GM12878 (cell line): ENCODE measurements around the gene SPATS2L. TPM values are rescaled to one million over a fixed set of nuclear protein-coding genes. Genes with fewer than 3 reads are reported as not detected.

Source experiments
- ATAC-seq: fragments of 200-7000 bp; cut with Tn5 transposase; 3 replicates; pipeline ENCODE4 v1.9.1; 2020; ENCODE audit warnings: mild to moderate bottlenecking, moderate library complexity
- BruUV-seq: library from RNA; stranded (reverse); fragments of 400-500 nt; replicated peaks from 2 replicates; lab custom pipeline; 2021; lab: Mats Ljungman, UMichigan
- CTCF ChIA-PET: fragments of 300-600 bp; sonication (Branson Sonifier 250); formaldehyde crosslinking; extraction: SDS; loops from one replicate; lab custom pipeline; 2021; ENCODE audit warnings: inconsistent platforms; lab: Yijun Ruan, JAX
- POLR2A ChIA-PET: fragments of 350-600 bp; formaldehyde crosslinking; extraction: SDS; loops from one replicate; lab custom pipeline; 2021; ENCODE audit warnings: inconsistent platforms; lab: Charles Lee
- RAD21 ChIA-PET: fragments of 300-600 bp; sonication (Branson Sonifier 250); formaldehyde crosslinking; loops from one replicate; lab custom pipeline; 2023; ENCODE audit warnings: antibody characterized with exemption; ENCODE audit not compliant: unreplicated experiment; lab: Charles Lee
- SMC1A ChIA-PET: fragments of 300-600 bp; sonication (Branson Sonifier 250); formaldehyde crosslinking; loops from one replicate; lab custom pipeline; 2023; ENCODE audit not compliant: unreplicated experiment, uncharacterized antibody; lab: Charles Lee
- DNase-seq: peaks from one replicate; pipeline ENCODE4 v3.0.0-alpha.2; 2011; ENCODE audit warnings: low read depth, low spot score
- FAIRE-seq: peaks from 3 replicates; lab custom pipeline; 2011; peaks lifted over from hg19 to GRCh38; lab: Jason Lieb, UNC
- H2AFZ ChIP-seq: 2 replicates; pipeline ENCODE4 v1.6.0; 2011; ENCODE audit warnings: low read depth, low read length, control low read depth; ENCODE audit not compliant: control insufficient read depth
- H3K27ac ChIP-seq: 2 replicates; pipeline ENCODE4 v1.5.1; 2011; ENCODE audit warnings: control low read depth; ENCODE audit not compliant: control insufficient read depth, insufficient read depth
- H3K27me3 ChIP-seq, 2 experiments: replicated peaks in 1 of 2; 2 replicates each; pipeline versions ENCODE4 v1.6.0 to v1.6.1; 2011; ENCODE audit warnings: low read length in 1 of 2; ENCODE audit not compliant: control insufficient read depth in 2 of 2, insufficient read depth in 2 of 2
- H3K36me3 ChIP-seq, 2 experiments: 2 replicates each; pipeline ENCODE4 v1.5.1; 2011; ENCODE audit warnings: low read length in 1 of 2; ENCODE audit not compliant: control insufficient read depth in 2 of 2, insufficient read depth in 2 of 2
- H3K4me1 ChIP-seq: 2 replicates; pipeline ENCODE4 v1.6.1; 2011; ENCODE audit warnings: mild to moderate bottlenecking, low read length, moderate library complexity, mixed read lengths; ENCODE audit not compliant: control insufficient read depth, insufficient read depth
- H3K4me2 ChIP-seq: 2 replicates; pipeline ENCODE4 v1.6.0; 2011; ENCODE audit warnings: control low read depth; ENCODE audit not compliant: control insufficient read depth, insufficient read depth
- H3K4me3 ChIP-seq: fragments of 200-600 bp; sonication (generic); 2 replicates; pipeline ENCODE4 v1.5.1; 2016
- H3K79me2 ChIP-seq: 2 replicates; pipeline ENCODE4 v1.6.0; 2011; ENCODE audit warnings: low read length; ENCODE audit not compliant: control insufficient read depth, insufficient read depth
- H3K9ac ChIP-seq: 2 replicates; pipeline ENCODE4 v1.8.0; 2011; ENCODE audit warnings: low read length, control low read depth, mixed read lengths; ENCODE audit not compliant: control insufficient read depth, insufficient read depth
- H3K9me3 ChIP-seq: replicated peaks from 3 replicates; pipeline ENCODE4 v1.5.1; 2011; ENCODE audit warnings: mild to moderate bottlenecking, low read length; ENCODE audit not compliant: control insufficient read depth, insufficient read depth
- H4K20me1 ChIP-seq: 2 replicates; pipeline ENCODE4 v1.6.0; 2011; ENCODE audit not compliant: control insufficient read depth, insufficient read depth
- BACH1 ChIP-seq: fragments of 450-650 bp; IDR thresholded peaks from 2 replicates; pipeline ENCODE4 v1.6.1; 2017; ENCODE audit warnings: mild to moderate bottlenecking, borderline replicate concordance
- BHLHE40 ChIP-seq, 2 experiments: fragments of 450-650 bp in 1 of 2; IDR thresholded peaks; 2 replicates each; pipeline ENCODE4 v1.6.1; 2011 to 2017; ENCODE audit warnings: low read depth in 2 of 2, borderline replicate concordance in 1 of 2, improper control_type of control experiment in 1 of 2, low read length in 1 of 2, mild to moderate bottlenecking in 1 of 2
- EED ChIP-seq: sonication (generic); IDR thresholded peaks from 2 replicates; pipeline ENCODE4 v1.6.1; 2016; ENCODE audit warnings: antibody characterized with exemption, low read depth
- ESRRA ChIP-seq: IDR thresholded peaks from 2 replicates; pipeline ENCODE4 v1.6.1; 2012; ENCODE audit warnings: mild to moderate bottlenecking, low read length, improper control_type of control experiment
- ETV6 ChIP-seq, 2 experiments: fragments of 450-650 bp in 1 of 2; IDR thresholded peaks in 1 of 2; conservative IDR thresholded peaks in 1 of 2; 2 replicates each; pipeline ENCODE4 v1.6.1; 2014; ENCODE audit warnings: antibody characterized with exemption in 1 of 2, borderline replicate concordance in 1 of 2, low read depth in 1 of 2, mild to moderate bottlenecking in 1 of 2, moderate library complexity in 1 of 2
- IKZF1 ChIP-seq: fragments of 450-650 bp; conservative IDR thresholded peaks from 2 replicates; pipeline ENCODE4 v1.6.1; 2017; ENCODE audit warnings: antibody characterized with exemption, mild to moderate bottlenecking
- NFXL1 ChIP-seq: fragments of 450-650 bp; IDR thresholded peaks from 2 replicates; pipeline ENCODE4 v1.6.1; 2017; ENCODE audit warnings: antibody characterized with exemption, mild to moderate bottlenecking, borderline replicate concordance
- NR2C2 ChIP-seq: IDR thresholded peaks from 2 replicates; pipeline ENCODE4 v1.6.1; 2011; ENCODE audit warnings: borderline replicate concordance, low read depth; ENCODE audit not compliant: control insufficient read depth, insufficient read length
- RELB ChIP-seq: fragments of 450-650 bp; IDR thresholded peaks from 2 replicates; pipeline ENCODE4 v1.6.1; 2017; ENCODE audit warnings: low read depth, mild to moderate bottlenecking, moderate library complexity
- WGBS: methylation state at CpG from one replicate; pipeline ENCODE4 v1.1.6; 2016; ENCODE audit warnings: low lambda C conversion rate; ENCODE audit not compliant: insufficient replicate concordance, insufficient coverage; ENCODE audit errors: missing lambda C conversion rate; 5-methylcytosine and 5-hydroxymethylcytosine counted together
- in situ Hi-C: fragments of 300-500 bp; cut with MboI; formaldehyde crosslinking; loops from 9 replicates; pipeline ENCODE4 v1.14.3; 2018; ENCODE audit warnings: mixed read lengths
- intact Hi-C: fragments of 100-400 bp; cut with micrococcal nuclease; formaldehyde crosslinking; loops from one replicate; pipeline ENCODE4 v1.14.2; 2022; ENCODE audit not compliant: unreplicated experiment
- polyA plus RNA-seq, 11 experiments: library from polyadenylated mRNA; depleted of rRNA in 4 of 11; unstranded in 6 of 11; stranded (reverse) in 5 of 11; fragments of >200 nt; fragmentation: Nextera tagmentation in 4 of 11; fragmentation: Illumina TruSeq in 1 of 11; extraction: Ambion mirVana in 4 of 11; extraction: Trizol in 1 of 11; gene quantifications; 1 replicate in 1 of 11; 2 replicates in 10 of 11; pipeline versions ENCODE4 v1.2.1 to v1.2.3, GENCODE V29; 2011 to 2016; ENCODE audit warnings: inconsistent platforms in 2 of 11, missing spikeins in 2 of 11, low read depth in 1 of 11
- total RNA-seq, 4 experiments: library from RNA; depleted of rRNA in 3 of 4; stranded (reverse); fragments of >200 nt in 3 of 4; fragmentation: Illumina TruSeq in 1 of 4; extraction: Trizol in 1 of 4; gene quantifications; 2 replicates each; pipeline versions ENCODE4 v1.2.1 to v1.2.3, GENCODE V29; 2013 to 2021

The SPATS2L gene
- total and polyA plus RNA-seq, 10 of the 15 experiments (the other 5 are each of a cell fraction or from before 2014, with no cell fraction given), result 5.2 to 30.0 (median 20.1) TPM

GRCh38 chr2:200459101-200459500 lies 152.6 kb downstream of the SPATS2L start:
- DNase-seq (no peak), FAIRE-seq (no peak), ATAC-seq (no peak)
- Histone ChIP-seq H3K4me2 (no peak overlapping the region), H3K9me3 (no peaks in the 10 kb centered on the region), H2AFZ (no peak overlapping the region), H3K79me2 (no peaks in the 10 kb centered on the region), H4K20me1 (no peaks in the 10 kb centered on the region), H3K27ac (no peak overlapping the region), H3K36me3 (no peaks in the 10 kb centered on the region), H3K4me1 (peaks cover 15% of the 10 kb centered on the region), H3K9ac (no peak overlapping the region), H3K27me3 (no peaks in the 10 kb centered on the region), H3K4me3 (no peak overlapping the region)
- 83% methylated on average over 3 of the region's 3 CpGs for WGBS
- TF ChIP-seq RELB (no peak), NFXL1 (no peak), ESRRA (no peak), BACH1 (no peak), IKZF1 (no peak), NR2C2 (no peak), BHLHE40 (IDR thresholded peaks at IDR 0.05; ENCODE audit: borderline replicate concordance in 1 of 2, low read depth in 2 of 2, low read length in 1 of 2) (no peak), ETV6 (conservative IDR thresholded peaks at IDR 0.05 in 1 of 2, IDR thresholded peaks at IDR 0.05 in 1 of 2; ENCODE audit: borderline replicate concordance in 1 of 2, low read depth in 1 of 2) (no peak), EED (no peak)
- SMC1A ChIA-PET, result interaction anchor here (0.7 to 1.0 kb wide), 3 partner anchors 9 to 298 kb away, joined by 3 to 4 read pairs (median 3); no protein-coding TSS in a partner anchor
- intact Hi-C loops (loop anchor here (5.0 kb wide), 1 partner anchor 152 kb away; the partner anchor contains the start of gene SPATS2L), in situ Hi-C loops (no loop called here)
- no TSS peak for BruUV-seq
- CTCF ChIA-PET, result no interaction called here
- RAD21 ChIA-PET, result no interaction called here
- POLR2A ChIA-PET, result interaction anchor here (1.0 kb wide), 1 partner anchor 10 kb away, joined by 3 read pairs; no protein-coding TSS in a partner anchor
